ENCODE measurements around the gene COMT. TPM values are rescaled to one million over a fixed set of nuclear protein-coding genes. Genes with fewer than 3 reads are reported as not detected.

COMT gene
- total RNA-seq, 2 donors from 2014 or later: 26.6 to 27.8 TPM

- Histone ChIP-seq H3K4me1 (ENCODE audit: control insufficient read depth, insufficient read depth, low read length) (peaks cover 5% of the 10 kb centered on the region), H3K4me3 (ENCODE audit: low read length) (no peak overlapping the region), H3K9ac (ENCODE audit: extremely low read depth, low read length, poor library complexity, severe bottlenecking) (no peak overlapping the region), H3K27me3 (ENCODE audit: control insufficient read depth, insufficient read depth, low read length, poor library complexity, severe bottlenecking) (peaks cover 27% of the 10 kb centered on the region), H3K9me3 (ENCODE audit: control insufficient read depth, low read length) (no peaks in the 10 kb centered on the region), H3K36me3 (ENCODE audit: control insufficient read depth, insufficient read depth, low read length) (no peaks in the 10 kb centered on the region), H3K27ac (ENCODE audit: low read depth, low read length) (no peak overlapping the region)
- DNase-seq: no peak
- no peak overlapping the region for H3K27ac Mint-ChIP-seq
- H3K36me3 Mint-ChIP-seq (ENCODE audit: low read depth): no peaks in the 10 kb centered on the region
- peaks cover 2% of the 10 kb centered on the region for H3K4me1 Mint-ChIP-seq
- no peak overlapping the region for H3K4me3 Mint-ChIP-seq
- H3K9me3 Mint-ChIP-seq: no peaks in the 10 kb centered on the region
- 92 to 95% methylated on average over 8 to 10 of the region's 10 CpGs for WGBS, 2 experiments (ENCODE audit: insufficient coverage in 1 of 2, insufficient read length in 1 of 2)
- peaks cover 27% of the 10 kb centered on the region for H3K27me3 Mint-ChIP-seq (ENCODE audit: insufficient read depth)
- no peak for TF ChIP-seq CTCF (conservative IDR thresholded peaks at IDR 0.05)
These were observed 71.3 kb downstream of the COMT start for GRCh38 chr22:20012741-20013331.

GRCh38 chr22:20013382-20013871, 71.9 kb downstream of the COMT start:
- Histone ChIP-seq H3K9ac (ENCODE audit: extremely low read depth, low read length, poor library complexity, severe bottlenecking) (no peak overlapping the region), H3K4me3 (ENCODE audit: low read length) (no peak overlapping the region), H3K36me3 (ENCODE audit: control insufficient read depth, insufficient read depth, low read length) (no peaks in the 10 kb centered on the region), H3K27ac (ENCODE audit: low read depth, low read length) (no peak overlapping the region), H3K27me3 (ENCODE audit: control insufficient read depth, insufficient read depth, low read length, poor library complexity, severe bottlenecking) (peaks cover 32% of the 10 kb centered on the region), H3K4me1 (ENCODE audit: control insufficient read depth, insufficient read depth, low read length) (peaks cover 5% of the 10 kb centered on the region), H3K9me3 (ENCODE audit: control insufficient read depth, low read length) (no peaks in the 10 kb centered on the region)
- Mint-ChIP-seq H3K36me3 (ENCODE audit: low read depth) (no peaks in the 10 kb centered on the region), H3K9me3 (no peaks in the 10 kb centered on the region), H3K27me3 (ENCODE audit: insufficient read depth) (peaks cover 33% of the 10 kb centered on the region), H3K4me1 (peaks cover 2% of the 10 kb centered on the region), H3K27ac (no peak overlapping the region), H3K4me3 (no peak overlapping the region)
- WGBS, 2 experiments (ENCODE audit: insufficient coverage in 1 of 2, insufficient read length in 1 of 2): 32 to 38% methylated on average over 3 to 11 of the region's 11 CpGs
- peak; percentile 92 for TF ChIP-seq CTCF (conservative IDR thresholded peaks at IDR 0.05)
- peak; percentile 94 for DNase-seq

GRCh38 chr22:20014526-20015186, 73.1 kb downstream of the COMT start:
- no peaks in the 10 kb centered on the region for H3K9me3 Mint-ChIP-seq
- no peaks in the 10 kb centered on the region for H3K9me3 ChIP-seq (ENCODE audit: control insufficient read depth, low read length)
- H3K27ac ChIP-seq (ENCODE audit: low read depth, low read length): no peak overlapping the region
- H3K36me3 ChIP-seq (ENCODE audit: control insufficient read depth, insufficient read depth, low read length): no peaks in the 10 kb centered on the region
- DNase-seq: no peak
- peaks cover 2% of the 10 kb centered on the region for H3K4me1 Mint-ChIP-seq
- no peak overlapping the region for H3K4me3 ChIP-seq (ENCODE audit: low read length)
- TF ChIP-seq CTCF (conservative IDR thresholded peaks at IDR 0.05): no peak
- peak overlapping the region; percentile 46 for H3K4me3 Mint-ChIP-seq
- H3K27me3 ChIP-seq (ENCODE audit: control insufficient read depth, insufficient read depth, low read length, poor library complexity, severe bottlenecking): peaks cover 45% of the 10 kb centered on the region
- peaks cover 45% of the 10 kb centered on the region for H3K27me3 Mint-ChIP-seq (ENCODE audit: insufficient read depth)
- H3K9ac ChIP-seq (ENCODE audit: extremely low read depth, low read length, poor library complexity, severe bottlenecking): no peak overlapping the region
- peaks cover 5% of the 10 kb centered on the region for H3K4me1 ChIP-seq (ENCODE audit: control insufficient read depth, insufficient read depth, low read length)
- H3K27ac Mint-ChIP-seq: no peak overlapping the region
- WGBS, 2 experiments (ENCODE audit: insufficient coverage in 1 of 2, insufficient read length in 1 of 2): 92 to 100% methylated on average over 1 to 5 of the region's 5 CpGs
- no peaks in the 10 kb centered on the region for H3K36me3 Mint-ChIP-seq (ENCODE audit: low read depth)

All from endodermal cell (in vitro differentiated cells).